HPDE6-E6E7 (cell line): ENCODE data around the gene TMEM214.

Source experiments
- DNase-seq: peaks from one replicate; pipeline ENCODE4 v3.0.0; 2011; ENCODE audit warnings: missing footprints; ENCODE audit errors: extremely low spot score

TMEM214 gene, protein sequence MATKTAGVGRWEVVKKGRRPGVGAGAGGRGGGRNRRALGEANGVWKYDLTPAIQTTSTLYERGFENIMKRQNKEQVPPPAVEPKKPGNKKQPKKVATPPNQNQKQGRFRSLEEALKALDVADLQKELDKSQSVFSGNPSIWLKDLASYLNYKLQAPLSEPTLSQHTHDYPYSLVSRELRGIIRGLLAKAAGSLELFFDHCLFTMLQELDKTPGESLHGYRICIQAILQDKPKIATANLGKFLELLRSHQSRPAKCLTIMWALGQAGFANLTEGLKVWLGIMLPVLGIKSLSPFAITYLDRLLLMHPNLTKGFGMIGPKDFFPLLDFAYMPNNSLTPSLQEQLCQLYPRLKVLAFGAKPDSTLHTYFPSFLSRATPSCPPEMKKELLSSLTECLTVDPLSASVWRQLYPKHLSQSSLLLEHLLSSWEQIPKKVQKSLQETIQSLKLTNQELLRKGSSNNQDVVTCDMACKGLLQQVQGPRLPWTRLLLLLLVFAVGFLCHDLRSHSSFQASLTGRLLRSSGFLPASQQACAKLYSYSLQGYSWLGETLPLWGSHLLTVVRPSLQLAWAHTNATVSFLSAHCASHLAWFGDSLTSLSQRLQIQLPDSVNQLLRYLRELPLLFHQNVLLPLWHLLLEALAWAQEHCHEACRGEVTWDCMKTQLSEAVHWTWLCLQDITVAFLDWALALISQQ

GRCh38 chr2:27032495-27033252 is at the start of gene TMEM214:
TMEM214 (plus strand) TSS chr2:27032965; CDS start chr2:27033016, 51 bp downstream.
- peak; percentile 94 for DNase-seq

- DNase-seq, result no peak
Observed at GRCh38 chr2:26983746-26984145, 49.0 kb upstream of the TMEM214 start.

DNA sequence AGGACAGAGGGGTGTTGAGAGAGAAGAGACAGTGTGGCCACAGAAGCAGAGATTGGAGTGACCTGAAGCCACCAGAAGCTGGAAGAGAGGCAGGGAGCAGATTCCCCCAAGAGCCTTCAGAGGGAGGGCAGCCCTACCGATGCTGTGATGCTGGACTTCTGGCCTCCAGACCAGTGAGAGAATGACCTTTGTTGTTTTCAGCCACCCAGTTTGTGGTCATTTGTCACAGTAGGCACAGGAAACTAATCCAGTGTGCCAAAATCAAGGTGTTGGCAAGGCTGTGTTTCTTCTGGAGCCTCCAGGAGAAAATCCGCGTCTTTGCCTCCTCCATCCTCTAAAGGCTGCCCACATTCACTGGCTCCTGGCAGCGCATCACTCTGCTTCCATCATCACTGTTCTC is 47.0 kb upstream of the TMEM214 start:
- no peak for DNase-seq

DNA sequence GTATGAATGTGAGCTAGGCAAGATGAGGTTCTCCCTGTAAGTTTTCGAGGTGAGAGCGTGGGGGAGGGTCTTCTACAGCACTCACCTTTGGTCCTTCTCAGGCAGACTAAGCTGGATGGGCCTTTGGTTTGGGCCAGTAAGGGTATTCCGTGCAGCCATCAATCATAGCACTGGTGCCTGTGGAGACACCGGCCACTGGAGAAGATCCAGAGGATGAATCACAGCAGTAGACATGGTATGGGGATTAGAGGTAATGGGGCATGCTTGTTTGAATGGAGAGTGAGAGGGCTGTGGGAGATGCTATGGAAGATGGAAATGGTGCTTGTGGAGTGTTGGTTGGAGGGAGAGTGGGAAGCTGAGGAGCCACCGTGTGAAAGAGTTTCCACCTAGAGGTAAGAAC is 46.2 kb upstream of the TMEM214 start:
- DNase-seq, result no peak

DNA sequence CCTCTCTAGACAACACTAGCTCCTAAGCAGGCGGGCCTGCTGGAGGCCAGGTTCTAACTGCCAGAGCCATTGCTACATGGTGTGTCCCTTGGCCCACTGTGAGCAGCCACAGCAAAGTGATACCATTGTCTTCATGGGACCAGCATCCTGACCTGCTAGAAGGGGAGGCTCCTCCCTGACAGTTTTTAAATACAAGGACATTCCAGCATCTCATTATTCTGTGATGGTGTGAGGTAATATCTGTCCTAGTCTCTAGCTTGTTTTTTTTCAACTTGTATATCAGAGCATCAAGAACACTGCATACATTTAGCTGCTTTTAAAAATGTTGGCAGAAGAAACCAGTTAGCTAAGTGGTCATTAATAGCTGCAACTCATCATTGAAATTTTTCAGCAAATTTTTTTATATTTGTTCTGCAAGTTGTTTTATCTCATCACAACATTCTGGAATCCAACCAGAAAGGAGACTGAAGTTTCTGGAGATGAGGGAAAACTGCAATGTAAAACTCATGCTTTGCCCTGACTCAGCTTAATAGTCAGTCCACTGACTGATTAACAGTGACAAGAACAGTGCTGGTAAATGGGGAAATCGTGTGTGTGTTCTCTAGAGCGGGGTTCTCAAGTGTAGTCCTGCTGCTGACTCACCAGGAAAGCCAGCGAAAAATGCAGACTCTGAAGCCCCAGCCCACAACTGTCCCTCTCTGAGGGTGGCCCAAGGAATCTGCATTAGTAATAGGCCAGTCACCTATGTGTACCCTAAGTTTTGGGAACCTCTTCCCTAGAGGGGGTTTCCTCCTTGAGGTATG is 44.5 kb upstream of the TMEM214 start:
- DNase-seq, result no peak

DNA sequence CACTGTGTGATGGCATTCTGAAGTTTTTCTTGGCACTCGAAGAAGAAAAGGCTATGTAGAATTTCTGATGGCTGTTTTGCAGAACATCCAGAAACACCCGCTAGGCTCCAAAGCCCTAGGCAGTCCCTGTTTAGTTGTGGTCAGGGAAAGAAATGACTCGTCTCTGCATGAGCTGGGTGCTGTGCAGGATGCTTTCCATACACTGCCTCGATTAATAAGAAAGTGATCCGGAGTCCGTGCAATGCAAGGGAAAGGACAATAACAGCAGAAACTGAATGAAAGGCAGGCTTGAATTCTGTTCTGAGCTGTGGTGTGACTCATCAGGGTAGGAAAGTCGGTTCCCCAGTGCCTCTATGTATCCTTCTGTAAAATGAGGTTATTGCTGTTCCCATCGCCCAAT is 43.6 kb upstream of the TMEM214 start:
- no peak for DNase-seq

DNA sequence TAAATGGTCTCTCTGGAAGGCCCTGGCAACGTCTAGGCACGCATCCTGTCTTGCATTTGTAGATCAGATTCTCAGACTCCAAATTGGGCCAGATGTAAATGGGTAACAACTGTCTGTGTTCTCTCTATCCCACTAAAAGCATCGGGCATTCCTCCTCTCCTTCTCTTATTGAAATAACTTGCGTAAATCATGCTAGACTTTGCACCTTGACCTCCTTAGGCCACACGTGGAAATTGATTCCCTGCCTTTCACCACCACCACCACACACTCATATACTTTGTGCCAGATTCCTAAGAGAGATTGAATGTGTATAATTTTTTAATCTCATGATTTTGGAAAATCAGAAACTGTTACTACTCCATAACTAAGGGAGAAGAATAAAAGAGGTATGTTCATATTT is 41.0 kb upstream of the TMEM214 start:
- DNase-seq, result no peak

- no peak for DNase-seq
Observed at GRCh38 chr2:26993768-26994167, 39.0 kb upstream of the TMEM214 start.

DNA sequence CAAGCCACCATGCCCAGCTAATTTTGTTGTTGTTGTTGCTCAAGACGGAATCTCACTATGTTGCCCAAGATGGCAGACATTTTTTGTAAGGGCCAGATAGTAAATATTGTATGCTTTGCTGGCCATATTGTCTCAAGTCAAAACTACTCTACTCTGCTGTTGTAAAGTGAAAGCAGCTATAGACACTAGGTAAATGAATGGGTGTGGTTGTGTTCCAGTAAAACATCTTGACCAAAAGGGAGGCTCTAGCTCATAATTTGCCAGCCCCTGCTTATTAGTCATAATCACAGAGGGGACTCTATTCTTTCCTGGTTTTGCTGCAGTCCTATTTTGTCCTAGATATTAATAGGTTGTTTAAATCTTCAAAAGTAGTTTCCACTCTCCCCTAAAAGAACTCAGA is 37.8 kb upstream of the TMEM214 start:
- DNase-seq, result no peak

- no peak for DNase-seq
Observed at GRCh38 chr2:26997394-26997793, 35.4 kb upstream of the TMEM214 start.

DNA sequence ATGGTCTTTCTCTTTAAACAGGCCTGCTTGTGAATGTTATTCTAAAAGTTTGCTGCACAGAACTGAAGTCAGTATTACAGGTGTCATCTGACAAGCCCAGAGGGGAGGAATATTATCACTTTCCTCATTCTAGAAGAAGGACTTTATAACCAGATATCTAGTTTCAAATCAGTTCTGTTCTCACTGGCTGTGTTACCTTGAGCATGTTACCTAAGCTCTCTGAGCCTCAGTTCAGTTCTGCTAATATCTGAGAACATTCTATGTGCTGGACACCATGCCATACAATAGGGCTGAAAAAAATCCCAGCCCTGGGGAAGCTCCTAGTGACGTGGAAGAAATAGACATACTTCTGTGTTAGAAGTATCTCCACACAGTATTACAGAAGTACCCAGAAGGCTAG is 34.4 kb upstream of the TMEM214 start:
- no peak for DNase-seq

DNA sequence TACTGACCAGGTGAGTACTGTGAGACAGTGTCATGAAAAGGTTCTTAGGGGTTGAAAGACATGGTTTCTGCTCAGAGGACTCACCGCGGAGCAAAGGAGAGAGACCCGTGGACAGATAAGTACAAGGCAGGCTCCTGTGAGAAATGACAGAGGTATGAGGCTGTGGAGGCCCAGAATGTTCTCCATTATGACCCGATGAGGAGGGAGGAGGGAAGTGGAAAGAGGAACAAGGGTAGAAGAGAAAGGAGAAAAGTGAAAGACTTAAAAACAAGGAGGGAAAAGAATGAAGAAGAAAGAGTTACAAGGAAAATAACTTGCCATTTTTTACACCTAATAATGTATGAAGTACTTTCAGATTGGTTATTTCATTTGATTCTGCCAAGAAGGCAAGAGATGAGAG is 32.5 kb upstream of the TMEM214 start:
- DNase-seq, result no peak

- DNase-seq, result no peak
Observed at GRCh38 chr2:27000995-27001394, 31.8 kb upstream of the TMEM214 start.

- no peak for DNase-seq
Observed at GRCh38 chr2:27001950-27002349, 30.8 kb upstream of the TMEM214 start.

- no peak for DNase-seq
Observed at GRCh38 chr2:27003007-27003406, 29.8 kb upstream of the TMEM214 start.

- no peak for DNase-seq
Observed at GRCh38 chr2:27003857-27004256, 28.9 kb upstream of the TMEM214 start.

- DNase-seq, result no peak
Observed at GRCh38 chr2:27006602-27007415, 26.0 kb upstream of the TMEM214 start.

DNA sequence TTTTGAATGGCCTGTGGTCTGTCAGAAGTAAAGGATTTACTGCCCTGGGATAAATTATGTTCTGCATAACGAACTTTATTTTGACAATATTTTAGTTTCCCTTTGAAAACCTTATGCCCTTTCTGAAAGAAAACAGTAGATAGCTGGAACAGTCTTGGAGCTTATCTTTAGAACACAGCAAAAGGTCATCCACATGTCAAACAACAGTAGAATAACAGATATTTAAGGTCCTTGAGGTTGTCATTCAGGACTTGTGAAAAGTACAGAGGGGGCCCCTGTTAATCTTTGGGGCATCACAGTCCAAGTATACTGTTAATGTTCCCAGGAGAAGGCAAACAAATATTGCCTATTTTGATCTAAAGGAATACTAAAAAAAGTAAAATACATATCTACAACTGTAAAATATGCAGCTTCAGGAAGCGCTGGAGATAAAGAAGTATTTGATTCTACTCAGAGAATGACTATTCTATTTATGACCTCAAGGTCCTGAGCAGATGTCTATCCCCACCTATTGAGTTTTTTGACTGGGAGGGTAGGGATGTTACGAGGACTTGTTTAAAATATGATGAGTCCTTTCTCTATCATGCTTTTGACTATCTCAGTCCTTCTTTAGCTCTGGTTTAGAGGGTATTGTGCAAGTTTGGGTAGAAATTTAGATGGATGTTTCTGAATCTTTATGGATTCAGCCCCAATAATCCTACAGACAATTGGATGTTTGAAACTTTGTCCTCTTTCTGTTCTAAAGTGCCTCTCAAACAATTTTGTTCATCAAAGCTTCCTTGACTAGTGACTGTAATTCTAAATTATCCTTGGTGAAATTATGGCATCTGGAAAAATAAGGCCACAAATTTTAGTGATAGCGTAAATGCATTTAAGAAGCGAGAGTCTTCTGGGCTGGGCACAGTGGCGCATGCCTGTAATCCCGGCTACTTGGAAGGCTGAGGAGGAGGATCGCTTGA is 25.1 kb upstream of the TMEM214 start:
- DNase-seq, result no peak

- no peak for DNase-seq
Observed at GRCh38 chr2:27008678-27009077, 24.1 kb upstream of the TMEM214 start.

GRCh38 chr2:27009083-27009482 is 23.7 kb upstream of the TMEM214 start:
- DNase-seq, result no peak
